Hepatocyte (in vitro differentiated cells): ENCODE results near the gene SPECC1L.

ENCODE experiments used
- EZH2 ChIP-seq: fragments of 200-600 bp; sonication (generic); IDR thresholded peaks from 2 replicates; pipeline ENCODE4 v1.6.1; 2016; ENCODE audit warnings: antibody characterized with exemption, mild to moderate bottlenecking, borderline replicate concordance
- EZH2phosphoT487 ChIP-seq: fragments of 200-600 bp; sonication (generic); IDR thresholded peaks from one replicate; pipeline ENCODE4 v1.6.1; 2018; ENCODE audit warnings: antibody characterized with exemption, mild to moderate bottlenecking, low read depth, moderate library complexity; ENCODE audit not compliant: unreplicated experiment, severe bottlenecking
- TF ChIP-seq, protein P1 (sequence below): fragments of 200-600 bp; sonication (generic); IDR thresholded peaks from 2 replicates; pipeline ENCODE4 v1.5.1; 2016; ENCODE audit warnings: antibody characterized with exemption, mild to moderate bottlenecking; ENCODE audit not compliant: poor library complexity

DNA sequence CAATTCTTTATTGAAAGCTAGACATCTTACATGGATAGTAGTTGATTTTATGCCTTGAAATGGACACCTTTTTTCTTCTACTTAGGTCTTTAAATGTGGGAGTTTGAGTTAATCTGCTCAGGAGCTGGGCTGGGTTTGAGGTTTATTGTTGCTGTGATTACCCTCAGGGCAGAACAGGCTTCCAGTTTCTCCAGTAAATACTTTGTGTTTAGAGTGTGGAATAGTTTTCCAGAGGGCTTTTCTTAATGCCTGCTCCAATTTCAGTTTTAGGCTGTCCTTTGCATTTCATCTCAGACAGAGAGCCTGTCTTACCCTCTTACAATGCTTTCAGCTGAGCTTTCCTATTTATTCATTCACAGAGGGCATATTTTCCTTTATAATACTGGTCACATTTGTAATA, 86.9 kb downstream of the SPECC1L start:
- TF ChIP-seq EZH2 = no peak
- TF ChIP-seq, protein P1, sequence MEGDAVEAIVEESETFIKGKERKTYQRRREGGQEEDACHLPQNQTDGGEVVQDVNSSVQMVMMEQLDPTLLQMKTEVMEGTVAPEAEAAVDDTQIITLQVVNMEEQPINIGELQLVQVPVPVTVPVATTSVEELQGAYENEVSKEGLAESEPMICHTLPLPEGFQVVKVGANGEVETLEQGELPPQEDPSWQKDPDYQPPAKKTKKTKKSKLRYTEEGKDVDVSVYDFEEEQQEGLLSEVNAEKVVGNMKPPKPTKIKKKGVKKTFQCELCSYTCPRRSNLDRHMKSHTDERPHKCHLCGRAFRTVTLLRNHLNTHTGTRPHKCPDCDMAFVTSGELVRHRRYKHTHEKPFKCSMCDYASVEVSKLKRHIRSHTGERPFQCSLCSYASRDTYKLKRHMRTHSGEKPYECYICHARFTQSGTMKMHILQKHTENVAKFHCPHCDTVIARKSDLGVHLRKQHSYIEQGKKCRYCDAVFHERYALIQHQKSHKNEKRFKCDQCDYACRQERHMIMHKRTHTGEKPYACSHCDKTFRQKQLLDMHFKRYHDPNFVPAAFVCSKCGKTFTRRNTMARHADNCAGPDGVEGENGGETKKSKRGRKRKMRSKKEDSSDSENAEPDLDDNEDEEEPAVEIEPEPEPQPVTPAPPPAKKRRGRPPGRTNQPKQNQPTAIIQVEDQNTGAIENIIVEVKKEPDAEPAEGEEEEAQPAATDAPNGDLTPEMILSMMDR = no peak
- TF ChIP-seq EZH2phosphoT487 = no peak
